A549 (cell line): ENCODE results near the gene NACC2. TPM values are rescaled to one million over a fixed set of nuclear protein-coding genes. Genes with fewer than 3 reads are reported as not detected.

Experiments used
- ATAC-seq, 2 experiments: fragments of 200-7000 bp in 1 of 2; fragments of >200 bp in 1 of 2; cut with Nextera tagmentation in 1 of 2; cut with Tn5 transposase in 1 of 2; 3 replicates each; pipeline versions ENCODE4 v1.8.0 to v1.9.1; 2018 to 2020; ENCODE audit warnings: mild to moderate bottlenecking in 1 of 2, moderate library complexity in 1 of 2
- CTCF ChIA-PET: fragments of 300-600 bp; sonication (Branson Sonifier 250); formaldehyde crosslinking; extraction: SDS; loops from one replicate; lab custom pipeline; 2021; ENCODE audit warnings: antibody characterized with exemption, inconsistent platforms; lab: Yijun Ruan, JAX
- POLR2A ChIA-PET: fragments of 350-600 bp; formaldehyde crosslinking; extraction: SDS; loops from one replicate; lab custom pipeline; 2021; ENCODE audit warnings: antibody characterized with exemption, inconsistent platforms; lab: Yijun Ruan, JAX
- DNase-seq, 2 experiments: peaks; one replicate each; pipeline versions ENCODE4 v3.0.0 to v3.0.0-alpha.2; 2011 to 2016; ENCODE audit warnings: low read depth in 1 of 2, low spot score in 1 of 2
- FAIRE-seq: peaks from 2 replicates; lab custom pipeline; 2011; peaks lifted over from hg19 to GRCh38; lab: Jason Lieb, UNC
- H3K27ac ChIP-seq, 2 experiments: fragments of >200 bp; sonication (Bioruptor Twin); formaldehyde crosslinking; 3 replicates each; pipeline ENCODE4 v1.5.1; 2016 to 2017
- H3K4me1 ChIP-seq: fragments of >200 bp; sonication (Bioruptor Twin); formaldehyde crosslinking; 3 replicates; pipeline ENCODE4 v1.6.1; 2016
- H3K4me2 ChIP-seq: fragments of >200 bp; sonication (Bioruptor Twin); formaldehyde crosslinking; 3 replicates; pipeline ENCODE4 v1.6.1; 2016
- H3K4me3 ChIP-seq: fragments of >200 bp; sonication (Bioruptor Twin); formaldehyde crosslinking; 3 replicates; pipeline ENCODE4 v1.5.1; 2016
- H3K9me3 ChIP-seq: fragments of >200 bp; sonication (Bioruptor Twin); formaldehyde crosslinking; 3 replicates; pipeline ENCODE4 v1.6.1; 2016
- BCL3 ChIP-seq: fragments of >200 bp; sonication (Bioruptor Twin); formaldehyde crosslinking; IDR thresholded peaks from 3 replicates; pipeline ENCODE4 v1.6.1; 2016
- BHLHE40 ChIP-seq: IDR thresholded peaks from 2 replicates; pipeline ENCODE4 v1.6.1; 2012; ENCODE audit warnings: low read depth, low read length, inconsistent platforms
- CBX2 ChIP-seq: fragments of 200-600 bp; sonication (generic); IDR thresholded peaks from 2 replicates; pipeline ENCODE4 v1.6.1; 2016; ENCODE audit warnings: low read depth, mild to moderate bottlenecking, borderline replicate concordance
- CBX8 ChIP-seq: fragments of 200-600 bp; sonication (generic); IDR thresholded peaks from 2 replicates; pipeline ENCODE4 v1.6.1; 2016
- E2F6 ChIP-seq: IDR thresholded peaks from 2 replicates; pipeline ENCODE4 v1.6.1; 2012; ENCODE audit warnings: low read depth, borderline replicate concordance
- EHMT2 ChIP-seq: fragments of 200-600 bp; sonication (generic); IDR thresholded peaks from 2 replicates; pipeline ENCODE4 v1.6.1; 2016; ENCODE audit warnings: antibody characterized with exemption, low read depth, mild to moderate bottlenecking, moderate library complexity
- ELK1 ChIP-seq: fragments of 150-350 bp; IDR thresholded peaks from 2 replicates; pipeline ENCODE4 v1.6.1; 2014; ENCODE audit warnings: low read depth, mild to moderate bottlenecking, low read length
- EP300 ChIP-seq, 2 experiments: fragments of >200 bp; sonication (Bioruptor Twin); formaldehyde crosslinking; IDR thresholded peaks; 2 replicates in 1 of 2; 3 replicates in 1 of 2; pipeline ENCODE4 v1.6.1; 2016 to 2017
- ESRRA ChIP-seq: fragments of 150-350 bp; IDR thresholded peaks from 2 replicates; pipeline ENCODE4 v1.6.1; 2014; ENCODE audit warnings: mild to moderate bottlenecking, low read length, borderline replicate concordance
- FOSB ChIP-seq: fragments of 250-450 bp; sonication (Bioruptor Pico); IDR thresholded peaks from 2 replicates; pipeline ENCODE4 v1.5.0; 2020; ENCODE audit warnings: mild to moderate bottlenecking, moderate library complexity
- FOXS1 ChIP-seq: fragments of 250-450 bp; sonication (Bioruptor Pico); IDR thresholded peaks from 2 replicates; pipeline ENCODE4 v1.5.0; 2020; ENCODE audit warnings: mild to moderate bottlenecking, moderate library complexity
- HEYL ChIP-seq: fragments of 250-450 bp; sonication (Bioruptor Pico); IDR thresholded peaks from 2 replicates; pipeline ENCODE4 v1.8.0; 2021; ENCODE audit warnings: mild to moderate bottlenecking, moderate library complexity
- HOXA7 ChIP-seq: fragments of 250-450 bp; sonication (Bioruptor Pico); IDR thresholded peaks from 2 replicates; pipeline ENCODE4 v1.5.0; 2020; ENCODE audit warnings: mild to moderate bottlenecking, moderate library complexity
- HOXB5 ChIP-seq: fragments of 250-450 bp; sonication (Bioruptor Pico); IDR thresholded peaks from 2 replicates; pipeline ENCODE4 v1.5.0; 2020; ENCODE audit warnings: mild to moderate bottlenecking, moderate library complexity
- JUN ChIP-seq, 2 experiments: fragments of >200 bp; sonication (Bioruptor Twin); formaldehyde crosslinking; IDR thresholded peaks; 2 replicates in 1 of 2; 3 replicates in 1 of 2; pipeline ENCODE4 v1.6.1; 2016 to 2017
- JUNB ChIP-seq: fragments of >200 bp; sonication (Bioruptor Twin); formaldehyde crosslinking; IDR thresholded peaks from 2 replicates; pipeline ENCODE4 v1.6.1; 2016
- KDM1A ChIP-seq: fragments of 200-600 bp; sonication (generic); IDR thresholded peaks from 2 replicates; pipeline ENCODE4 v1.6.1; 2016; ENCODE audit warnings: low read depth, mild to moderate bottlenecking
- KDM5A ChIP-seq: fragments of 200-600 bp; sonication (generic); IDR thresholded peaks from 2 replicates; pipeline ENCODE4 v1.6.1; 2016; ENCODE audit warnings: antibody characterized with exemption, mild to moderate bottlenecking
- NR3C1 ChIP-seq: fragments of >200 bp; sonication (Bioruptor Twin); formaldehyde crosslinking; IDR thresholded peaks from 3 replicates; pipeline ENCODE4 v1.6.1; 2017
- PHF8 ChIP-seq: fragments of 200-600 bp; sonication (generic); IDR thresholded peaks from 2 replicates; pipeline ENCODE4 v1.6.1; 2016; ENCODE audit warnings: low read depth, mild to moderate bottlenecking, antibody characterized with exemption, moderate library complexity, borderline replicate concordance
- POLR2A ChIP-seq: IDR thresholded peaks from 2 replicates; pipeline ENCODE4 v1.6.1; 2012; ENCODE audit warnings: mild to moderate bottlenecking, low read length
- RCOR1 ChIP-seq: fragments of 150-350 bp; IDR thresholded peaks from 2 replicates; pipeline ENCODE4 v1.6.1; 2014; ENCODE audit warnings: antibody characterized with exemption, low read length, low read depth
- SREBF2 ChIP-seq: fragments of 450-650 bp; IDR thresholded peaks from 2 replicates; pipeline ENCODE4 v1.6.1; 2014; ENCODE audit warnings: mild to moderate bottlenecking, moderate library complexity
- ZFP36 ChIP-seq: fragments of 450-650 bp; IDR thresholded peaks from 2 replicates; pipeline ENCODE4 v1.6.1; 2014; ENCODE audit warnings: borderline replicate concordance; ENCODE audit not compliant: partially characterized antibody
- ZNF302 ChIP-seq: fragments of 250-450 bp; sonication (Bioruptor Pico); IDR thresholded peaks from 2 replicates; pipeline ENCODE4 v1.9.0; 2021; ENCODE audit warnings: inconsistent platforms, mild to moderate bottlenecking, moderate library complexity
- WGBS: methylation state at CpG from one replicate; pipeline ENCODE4 v1.1.6; 2017; ENCODE audit errors: missing lambda C conversion rate; 5-methylcytosine and 5-hydroxymethylcytosine counted together
- polyA plus RNA-seq, 4 experiments: library from polyadenylated mRNA; depleted of rRNA in 3 of 4; stranded (reverse); fragments of >200 nt; fragmentation: RNase III in 1 of 4; extraction: RNeasy Plus Mini Kit Qiagen cat#74134 plus additional on column Dnase treatment in 1 of 4; gene quantifications; 2 replicates in 3 of 4; 3 replicates in 1 of 4; pipeline ENCODE4 v1.2.3, GENCODE V29; 2011 to 2017
- TF ChIP-seq, protein P1 (sequence below): fragments of 200-600 bp; sonication (generic); IDR thresholded peaks from 2 replicates; pipeline ENCODE4 v1.6.1; 2016; ENCODE audit warnings: antibody characterized with exemption, mild to moderate bottlenecking, moderate library complexity
- TF ChIP-seq, protein P2 (sequence below): fragments of 250-450 bp; sonication (Bioruptor Pico); IDR thresholded peaks from 2 replicates; pipeline ENCODE4 v1.5.0; 2021; ENCODE audit warnings: mild to moderate bottlenecking, moderate library complexity, borderline replicate concordance

Gene NACC2
- polyA plus RNA-seq, 2 of the 4 experiments (the other 2 are of a cell fraction) = 16.1 to 28.4 TPM

DNA sequence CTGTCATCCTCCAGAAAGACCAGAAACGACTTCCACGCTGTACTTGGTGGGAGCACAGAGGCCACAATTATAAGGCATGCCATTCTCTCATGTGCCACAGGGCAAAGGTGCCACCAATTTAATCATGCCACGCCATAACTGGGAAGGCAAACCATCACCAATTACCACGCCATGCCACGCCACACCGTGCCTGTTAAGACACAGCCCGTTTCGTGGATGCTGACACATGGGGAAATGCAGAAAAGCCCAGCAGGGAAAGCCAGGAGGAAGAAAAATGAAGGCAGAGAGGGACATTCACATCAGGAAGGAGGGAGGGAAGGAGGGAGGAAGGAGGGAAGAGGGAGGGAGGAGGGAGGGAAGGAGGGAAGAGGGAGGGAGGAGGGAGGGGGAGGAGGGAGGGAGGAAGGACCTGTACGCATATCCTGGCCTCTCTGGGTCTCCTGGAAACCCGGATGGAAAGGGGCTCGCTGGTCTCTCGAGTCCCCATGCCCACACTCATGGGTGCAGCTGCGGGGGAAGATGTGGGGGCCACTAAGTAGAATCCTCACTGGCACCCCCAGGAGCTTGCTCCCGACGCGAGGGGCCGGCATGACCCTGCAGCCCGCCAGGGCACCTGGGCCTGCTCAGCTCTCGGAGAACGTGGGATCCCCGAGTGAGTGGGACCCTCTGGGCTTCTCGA, 72.2 kb downstream of the NACC2 start:
- Histone ChIP-seq H3K4me1 (no peaks in the 10 kb centered on the region), H3K4me2 (no peak overlapping the region), H3K9me3 (no peaks in the 10 kb centered on the region), H3K27ac (no peak overlapping the region), H3K4me3 (no peak overlapping the region)
- WGBS = 94% methylated on average over 21 of the region's 22 CpGs
- POLR2A ChIA-PET = no interaction called here
- ATAC-seq (peak in 1 of 2 experiments; percentile 9; a peak in 1 of 6 replicates), FAIRE-seq (no peak), DNase-seq (no peak)
- CTCF ChIA-PET = interaction anchor here (0.6 to 3.3 kb wide), 2 partner anchors 69 to 99 kb away, joined by 3 to 13 read pairs; no protein-coding TSS in a partner anchor
- TF ChIP-seq ESRRA (no peak), CBX2 (no peak), HOXA7 (CRISPR knock-in tag) (no peak), BCL3 (no peak), ELK1 (no peak), CBX8 (no peak), HOXB5 (CRISPR knock-in tag) (no peak), KDM1A (no peak), BHLHE40 (no peak), ZNF302 (CRISPR knock-in tag) (no peak), FOSB (CRISPR knock-in tag) (no peak), EHMT2 (no peak), E2F6 (no peak), SREBF2 (no peak), EP300 (IDR thresholded peaks at IDR 0.05) (no peak)
- TF ChIP-seq, protein P1, sequence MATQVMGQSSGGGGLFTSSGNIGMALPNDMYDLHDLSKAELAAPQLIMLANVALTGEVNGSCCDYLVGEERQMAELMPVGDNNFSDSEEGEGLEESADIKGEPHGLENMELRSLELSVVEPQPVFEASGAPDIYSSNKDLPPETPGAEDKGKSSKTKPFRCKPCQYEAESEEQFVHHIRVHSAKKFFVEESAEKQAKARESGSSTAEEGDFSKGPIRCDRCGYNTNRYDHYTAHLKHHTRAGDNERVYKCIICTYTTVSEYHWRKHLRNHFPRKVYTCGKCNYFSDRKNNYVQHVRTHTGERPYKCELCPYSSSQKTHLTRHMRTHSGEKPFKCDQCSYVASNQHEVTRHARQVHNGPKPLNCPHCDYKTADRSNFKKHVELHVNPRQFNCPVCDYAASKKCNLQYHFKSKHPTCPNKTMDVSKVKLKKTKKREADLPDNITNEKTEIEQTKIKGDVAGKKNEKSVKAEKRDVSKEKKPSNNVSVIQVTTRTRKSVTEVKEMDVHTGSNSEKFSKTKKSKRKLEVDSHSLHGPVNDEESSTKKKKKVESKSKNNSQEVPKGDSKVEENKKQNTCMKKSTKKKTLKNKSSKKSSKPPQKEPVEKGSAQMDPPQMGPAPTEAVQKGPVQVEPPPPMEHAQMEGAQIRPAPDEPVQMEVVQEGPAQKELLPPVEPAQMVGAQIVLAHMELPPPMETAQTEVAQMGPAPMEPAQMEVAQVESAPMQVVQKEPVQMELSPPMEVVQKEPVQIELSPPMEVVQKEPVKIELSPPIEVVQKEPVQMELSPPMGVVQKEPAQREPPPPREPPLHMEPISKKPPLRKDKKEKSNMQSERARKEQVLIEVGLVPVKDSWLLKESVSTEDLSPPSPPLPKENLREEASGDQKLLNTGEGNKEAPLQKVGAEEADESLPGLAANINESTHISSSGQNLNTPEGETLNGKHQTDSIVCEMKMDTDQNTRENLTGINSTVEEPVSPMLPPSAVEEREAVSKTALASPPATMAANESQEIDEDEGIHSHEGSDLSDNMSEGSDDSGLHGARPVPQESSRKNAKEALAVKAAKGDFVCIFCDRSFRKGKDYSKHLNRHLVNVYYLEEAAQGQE = no peak

- no peaks in the 10 kb centered on the region for H3K9me3 ChIP-seq
- no peak for DNase-seq
- POLR2A ChIA-PET = no interaction called here
- H3K4me1 ChIP-seq = no peaks in the 10 kb centered on the region
- CTCF ChIA-PET = interaction anchor here (0.9 to 3.3 kb wide), 2 partner anchors 22 to 100 kb away, joined by 3 to 13 read pairs; no protein-coding TSS in a partner anchor
- H3K4me2 ChIP-seq = no peak overlapping the region
- no peak overlapping the region for H3K27ac ChIP-seq
- WGBS = 92% methylated on average over 16 of the region's 19 CpGs
- H3K4me3 ChIP-seq = no peak overlapping the region
- no peak for ATAC-seq
- no peak for FAIRE-seq
- TF ChIP-seq RCOR1 (no peak), FOXS1 (CRISPR knock-in tag) (no peak), KDM5A (no peak), HEYL (CRISPR knock-in tag) (no peak), E2F6 (no peak), ZNF302 (CRISPR knock-in tag) (no peak), JUNB (no peak), POLR2A (no peak), HOXA7 (CRISPR knock-in tag) (no peak), JUN (IDR thresholded peaks at IDR 0.05) (no peak), ZFP36 (no peak), PHF8 (no peak), NR3C1 (no peak)
- TF ChIP-seq, protein P2, sequence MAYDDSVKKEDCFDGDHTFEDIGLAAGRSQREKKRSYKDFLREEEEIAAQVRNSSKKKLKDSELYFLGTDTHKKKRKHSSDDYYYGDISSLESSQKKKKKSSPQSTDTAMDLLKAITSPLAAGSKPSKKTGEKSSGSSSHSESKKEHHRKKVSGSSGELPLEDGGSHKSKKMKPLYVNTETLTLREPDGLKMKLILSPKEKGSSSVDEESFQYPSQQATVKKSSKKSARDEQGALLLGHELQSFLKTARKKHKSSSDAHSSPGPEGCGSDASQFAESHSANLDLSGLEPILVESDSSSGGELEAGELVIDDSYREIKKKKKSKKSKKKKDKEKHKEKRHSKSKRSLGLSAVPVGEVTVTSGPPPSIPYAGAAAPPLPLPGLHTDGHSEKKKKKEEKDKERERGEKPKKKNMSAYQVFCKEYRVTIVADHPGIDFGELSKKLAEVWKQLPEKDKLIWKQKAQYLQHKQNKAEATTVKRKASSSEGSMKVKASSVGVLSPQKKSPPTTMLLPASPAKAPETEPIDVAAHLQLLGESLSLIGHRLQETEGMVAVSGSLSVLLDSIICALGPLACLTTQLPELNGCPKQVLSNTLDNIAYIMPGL (CRISPR knock-in tag) = no peak
Measured at GRCh38 chr9:136021872-136022681, 73.0 kb downstream of the NACC2 start.
